Measurements from ENCODE around the gene DENR. TPM values are rescaled to one million over a fixed set of nuclear protein-coding genes. Genes with fewer than 3 reads are reported as not detected.

DENR gene, protein sequence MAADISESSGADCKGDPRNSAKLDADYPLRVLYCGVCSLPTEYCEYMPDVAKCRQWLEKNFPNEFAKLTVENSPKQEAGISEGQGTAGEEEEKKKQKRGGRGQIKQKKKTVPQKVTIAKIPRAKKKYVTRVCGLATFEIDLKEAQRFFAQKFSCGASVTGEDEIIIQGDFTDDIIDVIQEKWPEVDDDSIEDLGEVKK
- 54.7 to 67.4 TPM (median 59.6 TPM) in 5 replicates for total RNA-seq (2022; extraction: Qiagen RNA extraction; ENCODE audit: low read depth)

DNA sequence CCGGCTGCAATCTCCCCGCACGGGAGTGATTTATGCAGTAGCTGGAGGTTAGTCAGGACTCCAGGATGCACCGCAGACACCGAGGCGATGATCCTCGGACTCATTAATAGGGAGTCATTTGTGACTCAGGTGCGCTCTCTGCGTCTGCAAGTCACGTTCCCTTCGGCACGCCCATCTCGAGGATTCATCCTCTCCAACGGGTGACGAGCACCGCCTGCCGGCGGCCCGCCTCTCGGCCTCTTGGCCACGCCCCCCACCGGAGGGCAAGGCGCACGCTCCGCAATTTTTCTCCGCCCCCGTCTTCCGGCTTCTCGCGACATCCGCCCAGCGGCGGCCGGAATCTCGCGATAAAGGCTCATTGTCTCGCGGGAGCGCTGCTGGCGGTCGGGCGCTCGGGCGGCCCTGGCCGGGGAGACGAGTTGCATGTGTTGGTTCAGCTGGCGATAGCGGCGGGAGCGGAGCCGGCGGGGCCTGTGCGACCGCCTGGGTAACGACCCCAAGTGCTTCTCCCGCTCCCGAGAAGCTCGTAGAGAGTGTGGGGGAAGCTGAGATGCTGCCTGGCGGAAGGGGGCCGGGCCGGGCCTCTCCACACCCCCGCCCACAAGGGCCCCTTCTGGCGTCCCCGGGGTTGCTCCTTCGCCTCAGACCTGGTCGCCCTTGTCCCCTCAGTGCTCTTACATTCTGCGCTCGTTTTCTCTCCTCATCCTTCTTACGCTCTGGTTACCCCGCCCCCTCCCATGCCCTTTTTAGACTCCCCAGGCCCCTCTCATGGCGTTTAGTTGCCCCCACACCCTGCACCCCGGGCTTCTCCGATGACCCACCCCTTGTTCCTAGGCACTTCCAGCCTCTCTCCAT, at the start of gene DENR:
Gene DENR, plus strand, starts transcription at position 361 of the 855 bp plus-strand sequence. CDS start 878 bp downstream, outside the sequence.

DNA sequence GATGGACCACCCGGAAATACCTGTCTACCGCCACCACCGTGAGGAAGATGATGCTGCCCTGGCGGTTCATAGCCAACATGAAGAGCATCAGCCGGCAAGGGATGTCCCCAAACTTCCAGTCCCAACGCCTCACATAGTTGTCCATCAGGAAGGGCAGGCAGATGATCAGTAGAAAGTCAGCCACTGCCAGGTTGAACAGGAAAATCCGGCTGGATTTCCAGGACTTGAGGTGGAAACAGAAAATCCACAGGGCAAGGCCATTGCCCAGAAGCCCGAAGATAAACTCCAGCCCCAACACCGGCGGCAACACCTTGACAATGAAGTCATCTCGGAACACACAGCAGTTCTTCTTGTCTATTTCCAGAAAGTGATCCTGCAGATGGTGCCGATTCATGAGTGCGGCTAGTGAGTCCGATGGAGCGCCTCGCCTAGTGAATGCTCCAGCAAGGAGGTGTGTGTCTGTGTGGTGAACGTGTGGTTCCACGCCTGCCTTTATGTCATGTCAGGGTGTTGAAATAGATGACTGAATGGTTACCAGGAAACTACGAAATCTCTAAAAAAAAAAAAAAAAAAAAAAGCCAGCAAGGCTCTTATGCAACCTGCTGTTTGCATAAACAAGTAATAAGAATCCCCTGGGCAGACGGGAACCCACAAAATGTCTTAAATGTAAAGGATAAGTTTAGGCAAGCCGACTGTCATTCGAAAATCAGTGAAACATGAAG, 49.6 kb upstream of the DENR start, which contains the start of gene HCAR2:
Gene HCAR2, minus strand, starts transcription at position 468 of the 722 bp plus-strand sequence. Its CDS starts 74 bp downstream, at position 394.

DNA sequence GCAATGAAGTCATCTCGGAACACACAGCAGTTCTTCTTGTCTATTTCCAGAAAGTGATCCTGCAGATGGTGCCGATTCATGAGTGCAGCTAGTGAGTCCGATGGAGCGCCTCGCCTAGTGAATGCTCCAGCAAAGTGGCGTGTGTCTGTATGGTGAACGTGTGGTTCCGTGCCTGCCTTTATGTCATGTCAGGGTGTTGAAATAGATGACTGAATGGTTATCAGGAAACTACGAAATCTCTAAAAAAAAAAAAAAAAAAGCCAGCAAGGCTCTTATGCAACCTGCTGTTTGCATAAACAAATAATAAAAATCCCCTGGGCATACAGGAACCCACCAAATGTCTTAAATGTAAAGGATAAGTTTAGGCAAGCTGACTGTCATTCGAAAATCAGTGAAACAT, 36.0 kb upstream of the DENR start, which contains the start of gene HCAR3:
Gene HCAR3, minus strand, starts transcription at position 154 of the 400 bp plus-strand sequence. Its CDS starts 74 bp downstream, at position 80.

DNA sequence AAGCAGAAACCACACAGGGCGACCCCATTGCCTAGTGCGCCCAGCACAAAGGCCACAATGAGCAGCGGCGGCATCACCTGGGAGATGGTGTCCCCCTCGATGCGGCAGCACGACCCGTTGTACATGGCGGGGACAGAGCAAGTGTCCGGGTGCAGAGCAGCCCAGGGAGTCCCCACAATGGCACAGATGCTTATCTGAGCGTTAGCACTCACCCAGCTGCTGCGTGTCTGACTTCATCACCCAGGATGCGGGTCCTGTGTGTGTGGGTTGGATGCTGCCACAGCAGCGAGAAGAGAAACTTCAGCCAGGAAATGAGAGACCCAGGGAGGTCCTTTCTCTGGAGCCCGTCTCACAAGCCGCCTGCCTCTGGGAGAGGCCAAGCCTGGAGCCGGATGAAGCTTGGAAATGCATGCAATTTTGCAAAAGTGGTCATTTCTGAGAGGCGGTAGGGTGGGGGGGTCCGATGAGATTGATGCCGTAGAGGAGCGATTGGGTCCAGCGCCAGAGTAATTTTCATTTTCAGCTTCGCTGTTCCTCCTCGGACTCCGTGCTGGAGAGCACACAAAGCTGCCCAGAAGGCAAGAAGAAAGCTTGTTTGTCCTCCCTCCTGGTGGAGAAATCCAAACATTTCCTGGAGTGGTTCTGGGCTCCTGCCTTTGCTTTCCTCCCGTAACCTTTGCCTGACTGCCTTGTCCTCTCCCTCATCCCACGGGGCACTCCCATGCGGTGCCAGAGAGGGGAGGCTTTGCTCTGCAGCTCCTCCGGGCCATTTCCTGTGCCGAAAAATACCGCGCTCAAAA, 22.2 kb upstream of the DENR start, which contains the start of gene HCAR1:
Gene HCAR1, minus strand, starts transcription at position 630 of the 800 bp plus-strand sequence. Its CDS starts 505 bp downstream, at position 125.

Other genes starting within 250 kb of the DENR start
- 54.9 to 71.9 TPM (median 56.0 TPM) in 5 replicates for gene RSRC2, start 225.9 kb upstream of the DENR start, total RNA-seq (2022; extraction: Qiagen RNA extraction; ENCODE audit: low read depth)
- gene KNTC1, start 225.6 kb upstream of the DENR start, total RNA-seq (2022; extraction: Qiagen RNA extraction; ENCODE audit: low read depth): 13.8 to 25.5 TPM (median 19.9 TPM) in 5 replicates
- 0.11 to 0.32 TPM (median 0.20 TPM) in 5 replicates for gene HCAR2, start 49.5 kb upstream of the DENR start, total RNA-seq (2022; extraction: Qiagen RNA extraction; ENCODE audit: low read depth)
- gene HCAR3, start 36.0 kb upstream of the DENR start, total RNA-seq (2022; extraction: Qiagen RNA extraction; ENCODE audit: low read depth): 0.09 to 0.19 TPM (median 0.10 TPM) in 4 of 5 replicates, not detected in the other
- 0.03 to 0.09 TPM (median 0.07 TPM) in 5 replicates for gene HCAR1, start 22.0 kb upstream of the DENR start, total RNA-seq (2022; extraction: Qiagen RNA extraction; ENCODE audit: low read depth)
- 0.07 to 0.10 TPM (median 0.09 TPM) in 3 of 5 replicates, not detected in the others for gene CCDC62, start 21.7 kb downstream of the DENR start, total RNA-seq (2022; extraction: Qiagen RNA extraction; ENCODE audit: low read depth)
- gene HIP1R, start 82.6 kb downstream of the DENR start, total RNA-seq (2022; extraction: Qiagen RNA extraction; ENCODE audit: low read depth): 10.0 to 15.9 TPM (median 12.9 TPM) in 5 replicates
- gene VPS37B, start 143.3 kb downstream of the DENR start, total RNA-seq (2022; extraction: Qiagen RNA extraction; ENCODE audit: low read depth): 31.2 to 35.5 TPM (median 31.9 TPM) in 5 replicates
- 7.2 to 9.3 TPM (median 8.8 TPM) in 5 replicates for gene ABCB9, start 213.6 kb downstream of the DENR start, total RNA-seq (2022; extraction: Qiagen RNA extraction; ENCODE audit: low read depth)
- 13.1 to 20.4 TPM (median 16.2 TPM) in 5 replicates for gene OGFOD2, start 222.4 kb downstream of the DENR start, total RNA-seq (2022; extraction: Qiagen RNA extraction; ENCODE audit: low read depth)
- gene ARL6IP4, start 227.9 kb downstream of the DENR start, total RNA-seq (2022; extraction: Qiagen RNA extraction; ENCODE audit: low read depth): 222 to 261 TPM (median 251 TPM) in 5 replicates